Kidney (tissue), 14 donors: Measurements from ENCODE around the gene IDH3G. TPM values are rescaled to one million over a fixed set of nuclear protein-coding genes. Genes with fewer than 3 reads are reported as not detected.

Experiments used
- DNase-seq, 5 donors: peaks; one replicate each; pipeline ENCODE4 v3.0.0-alpha.2; 2013 to 2020
- FAIRE-seq: peaks from 2 replicates; lab custom pipeline; 2012; peaks lifted over from hg19 to GRCh38; lab: Jason Lieb, UNC
- H3K27ac ChIP-seq, 2 donors: one replicate each; pipeline ENCODE4 v1.7.0; 2013; ENCODE audit warnings: low read depth in 2 of 2, low read length in 2 of 2, inconsistent platforms in 1 of 2
- H3K27me3 ChIP-seq: one replicate; pipeline ENCODE4 v1.7.1; 2013; ENCODE audit warnings: low read length, inconsistent platforms; ENCODE audit not compliant: control insufficient read depth, insufficient read depth
- H3K36me3 ChIP-seq, 3 donors: one replicate each; pipeline versions ENCODE4 v1.7.0 to v1.7.1; 2013; ENCODE audit warnings: low read length in 3 of 3, control low read depth in 1 of 3, inconsistent platforms in 1 of 3; ENCODE audit not compliant: insufficient read depth in 3 of 3, control insufficient read depth in 2 of 3
- H3K4me1 ChIP-seq, 3 donors: one replicate each; pipeline versions ENCODE4 v1.7.0 to v1.7.1; 2013; ENCODE audit warnings: low read length in 3 of 3, inconsistent platforms in 1 of 3, low read depth in 1 of 3; ENCODE audit not compliant: control insufficient read depth in 2 of 3, insufficient read depth in 2 of 3
- H3K4me3 ChIP-seq, 3 donors: one replicate each; pipeline versions ENCODE4 v1.7.0 to v1.8.1; 2013; ENCODE audit warnings: low read length in 3 of 3, control low read depth in 1 of 3, inconsistent platforms in 1 of 3
- H3K9ac ChIP-seq, 3 donors: one replicate each; pipeline versions ENCODE4 v1.7.0 to v1.7.1; 2013; ENCODE audit warnings: low read length in 3 of 3, control low read depth in 1 of 3, inconsistent platforms in 1 of 3
- H3K9me3 ChIP-seq, 3 donors: one replicate each; pipeline versions ENCODE4 v1.7.0 to v1.7.1; 2013; ENCODE audit warnings: low read length in 3 of 3, control low read depth in 1 of 3, inconsistent platforms in 1 of 3; ENCODE audit not compliant: control insufficient read depth in 2 of 3, insufficient read depth in 1 of 3
- intact Hi-C: fragments of 100-400 bp; cut with DNase I; formaldehyde crosslinking; loops from one replicate; pipeline ENCODE4 v1.11.1; 2022
- polyA plus RNA-seq: library from polyadenylated mRNA; stranded (reverse); fragments of 350-450 nt; fragmentation: Illumina TruSeq; extraction: RNeasy Lipid Tissue Mini Kit (QIAGEN cat#74804); gene quantifications from one replicate; pipeline ENCODE4 v1.2.3, GENCODE V29; 2014; ENCODE audit warnings: low read depth, low replicate concordance; ENCODE audit not compliant: insufficient read depth
- total RNA-seq: library from RNA; stranded (reverse); fragmentation: NEBNext Ultra II Directional; extraction: Animal tissue kit (Norgen Biotek cat#: 25700); gene quantifications from one replicate; pipeline ENCODE4 v1.2.1, GENCODE V29; 2021
- TF ChIP-seq, protein P1 (sequence below): IDR thresholded peaks from 3 replicates; pipeline ENCODE4 v1.5.1; 2012; ENCODE audit warnings: mild to moderate bottlenecking, moderate library complexity, borderline replicate concordance; ENCODE audit not compliant: insufficient read depth; ENCODE audit errors: extremely low read depth
- donor health status: control.
- donor health status: control.
- donor health status: control.
- donor health status: control.
- donor health status: control.
- donor health status: DM: yes; HTN: yes; CAD: no.
- donor health status: Normal renal cell carcinoma (clear cell type).

Gene IDH3G
- total and polyA plus RNA-seq, 2 donors from 2014 or later = 62.1 to 100 TPM

DNA sequence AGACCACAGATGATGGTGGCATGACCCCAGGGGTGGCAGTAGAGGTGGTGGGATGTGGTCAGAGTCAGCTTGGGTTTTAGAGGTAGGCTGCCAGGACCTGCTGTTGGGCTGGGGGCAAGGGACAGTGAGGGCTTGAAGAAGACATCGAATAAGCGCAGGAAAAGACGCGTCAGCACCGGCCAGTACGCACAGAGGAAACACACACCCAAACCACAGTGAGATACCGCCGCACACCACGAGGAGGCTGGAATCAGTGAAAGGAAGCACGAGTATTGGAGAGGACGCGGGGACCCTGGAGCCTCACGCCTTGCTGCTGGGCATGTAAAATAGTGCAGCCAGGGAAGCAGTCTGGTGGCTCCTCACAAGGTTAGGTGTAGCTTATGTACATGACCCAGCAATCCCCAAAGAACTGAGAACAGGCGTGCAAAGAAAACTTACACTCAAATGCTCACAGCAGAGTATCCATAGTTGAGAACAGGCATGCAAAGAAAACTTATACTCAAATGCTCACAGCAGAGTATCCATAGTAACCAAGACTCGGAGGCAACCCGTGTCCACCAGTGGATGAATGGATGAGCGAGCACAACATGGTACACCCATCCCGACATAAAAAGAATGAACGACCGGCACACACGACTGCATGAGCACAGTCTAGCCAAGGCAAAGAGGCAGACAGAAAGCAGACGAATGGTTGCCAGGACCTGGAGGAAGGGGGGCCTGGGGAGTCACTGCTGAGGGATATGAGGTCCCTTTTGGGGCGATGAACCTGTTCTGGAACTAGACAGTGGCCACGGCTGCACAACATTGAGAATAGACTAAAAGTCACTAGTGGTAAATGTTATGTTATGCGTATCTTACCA, 22.9 kb upstream of the IDH3G start:
- Histone ChIP-seq H3K36me3 (no peaks in the 10 kb centered on the region), H3K27me3 (no peaks in the 10 kb centered on the region), H3K4me1 (no peaks in the 10 kb centered on the region), H3K4me3 (no peak overlapping the region), H3K27ac (no peak overlapping the region), H3K9ac (no peak overlapping the region), H3K9me3 (no peaks in the 10 kb centered on the region)
- FAIRE-seq (no peak), DNase-seq (no peak)
- TF ChIP-seq, protein P1, sequence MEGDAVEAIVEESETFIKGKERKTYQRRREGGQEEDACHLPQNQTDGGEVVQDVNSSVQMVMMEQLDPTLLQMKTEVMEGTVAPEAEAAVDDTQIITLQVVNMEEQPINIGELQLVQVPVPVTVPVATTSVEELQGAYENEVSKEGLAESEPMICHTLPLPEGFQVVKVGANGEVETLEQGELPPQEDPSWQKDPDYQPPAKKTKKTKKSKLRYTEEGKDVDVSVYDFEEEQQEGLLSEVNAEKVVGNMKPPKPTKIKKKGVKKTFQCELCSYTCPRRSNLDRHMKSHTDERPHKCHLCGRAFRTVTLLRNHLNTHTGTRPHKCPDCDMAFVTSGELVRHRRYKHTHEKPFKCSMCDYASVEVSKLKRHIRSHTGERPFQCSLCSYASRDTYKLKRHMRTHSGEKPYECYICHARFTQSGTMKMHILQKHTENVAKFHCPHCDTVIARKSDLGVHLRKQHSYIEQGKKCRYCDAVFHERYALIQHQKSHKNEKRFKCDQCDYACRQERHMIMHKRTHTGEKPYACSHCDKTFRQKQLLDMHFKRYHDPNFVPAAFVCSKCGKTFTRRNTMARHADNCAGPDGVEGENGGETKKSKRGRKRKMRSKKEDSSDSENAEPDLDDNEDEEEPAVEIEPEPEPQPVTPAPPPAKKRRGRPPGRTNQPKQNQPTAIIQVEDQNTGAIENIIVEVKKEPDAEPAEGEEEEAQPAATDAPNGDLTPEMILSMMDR = no peak
- intact Hi-C loops = no loop called here

GRCh38 chrX:153814591-153815315, 20.6 kb upstream of the IDH3G start:
- intact Hi-C loops = no loop called here
- DNase-seq = no peak
- no peaks in the 10 kb centered on the region for H3K4me1 ChIP-seq
- H3K4me3 ChIP-seq = no peak overlapping the region
- H3K9me3 ChIP-seq = no peaks in the 10 kb centered on the region
- TF ChIP-seq, protein P1 = no peak
- no peaks in the 10 kb centered on the region for H3K27me3 ChIP-seq
- H3K9ac ChIP-seq = no peak overlapping the region
- FAIRE-seq = no peak
- H3K27ac ChIP-seq = no peak overlapping the region
- no peaks in the 10 kb centered on the region for H3K36me3 ChIP-seq

DNA sequence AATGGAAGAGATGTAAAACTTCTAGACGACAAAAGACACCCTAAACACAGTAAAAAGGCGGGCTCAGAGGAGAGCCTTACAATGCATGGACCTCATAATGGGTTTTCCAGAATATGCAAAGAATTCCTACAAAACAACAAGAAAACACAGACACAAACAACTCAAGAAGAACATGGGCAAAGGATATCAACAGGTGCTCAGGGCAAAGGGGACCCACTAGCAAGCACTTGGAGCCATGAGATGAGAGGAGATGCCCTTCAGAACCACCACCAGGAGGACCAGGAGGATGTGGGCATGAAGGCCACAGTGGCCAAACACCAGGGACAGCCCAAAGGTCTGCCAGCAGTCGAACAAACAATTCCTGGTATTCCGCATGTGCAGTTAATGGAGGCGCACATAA, 19.0 kb upstream of the IDH3G start:
- Histone ChIP-seq H3K36me3 (no peaks in the 10 kb centered on the region), H3K27ac (no peak overlapping the region), H3K4me1 (no peaks in the 10 kb centered on the region), H3K4me3 (no peak overlapping the region), H3K9ac (no peak overlapping the region), H3K9me3 (no peaks in the 10 kb centered on the region), H3K27me3 (no peaks in the 10 kb centered on the region)
- intact Hi-C loops = no loop called here
- FAIRE-seq (no peak), DNase-seq (no peak)
- TF ChIP-seq, protein P1 = no peak
